Measurements from ENCODE around the gene HIVEP3.

Gene HIVEP3

GRCh38 chr1:41833519-41834000, 85.2 kb downstream of the HIVEP3 start:
- Histone ChIP-seq H3K27me3 (ENCODE audit: insufficient read depth, low read length, poor library complexity, severe bottlenecking) (no peaks in the 10 kb centered on the region), H3K79me2 (ENCODE audit: insufficient read depth, low read length) (no peaks in the 10 kb centered on the region), H3K9me3 (ENCODE audit: insufficient read depth, low read depth, low read length) (no peaks in the 10 kb centered on the region), H3K36me3 (ENCODE audit: insufficient read depth, low read length) (no peaks in the 10 kb centered on the region), H2AFZ (ENCODE audit: low read length) (no peak overlapping the region), H3K4me3 (ENCODE audit: low read length, poor library complexity, severe bottlenecking) (no peak overlapping the region), H3F3A (ENCODE audit: low read depth) (no peaks in the 10 kb centered on the region), H3K4me1 (ENCODE audit: insufficient read depth, low read length, poor library complexity, severe bottlenecking) (no peaks in the 10 kb centered on the region), H3K4me2 (ENCODE audit: low read depth, low read length, poor library complexity, severe bottlenecking) (no peak overlapping the region), H4K20me1 (ENCODE audit: insufficient read depth, low read length, poor library complexity, severe bottlenecking) (no peaks in the 10 kb centered on the region), H3K9me2 (replicated peaks; ENCODE audit: low read depth, low read length) (no peaks in the 10 kb centered on the region), H3K9ac (ENCODE audit: low read depth, low read length, poor library complexity, severe bottlenecking) (no peak overlapping the region)
- TF ChIP-seq CTCF (conservative IDR thresholded peaks at IDR 0.05; ENCODE audit: low read length), result no peak
- TF ChIP-seq EZH2phosphoT487 (IDR thresholded peaks at IDR 0.05; ENCODE audit: borderline replicate concordance), result no peak

DNA sequence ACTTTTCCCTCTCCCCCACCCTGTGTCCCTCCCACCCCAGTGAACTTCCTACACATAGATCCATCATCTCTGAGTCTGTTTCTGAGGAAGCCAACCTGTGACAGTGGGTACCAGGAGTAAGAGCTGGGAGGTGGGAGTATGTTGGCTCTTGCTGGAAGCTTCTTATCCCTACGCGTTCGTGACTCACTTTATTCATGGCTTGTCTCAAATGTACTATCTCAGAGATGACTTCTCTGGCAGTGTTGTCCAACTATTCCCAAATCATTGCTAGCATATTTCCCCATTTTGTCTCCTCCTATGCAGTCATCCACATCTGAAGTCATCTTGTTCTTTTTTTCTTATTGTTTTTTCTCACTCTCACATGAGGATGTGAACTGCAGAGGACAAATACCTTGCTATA, 88.0 kb downstream of the HIVEP3 start:
- H3K9me3 ChIP-seq (ENCODE audit: insufficient read depth, low read depth, low read length), result no peaks in the 10 kb centered on the region
- H3K9me2 ChIP-seq (replicated peaks; ENCODE audit: low read depth, low read length), result no peaks in the 10 kb centered on the region
- H4K20me1 ChIP-seq (ENCODE audit: insufficient read depth, low read length, poor library complexity, severe bottlenecking), result no peaks in the 10 kb centered on the region
- no peak overlapping the region for H3K4me2 ChIP-seq (ENCODE audit: low read depth, low read length, poor library complexity, severe bottlenecking)
- no peak overlapping the region for H3K4me3 ChIP-seq (ENCODE audit: low read length, poor library complexity, severe bottlenecking)
- H3F3A ChIP-seq (ENCODE audit: low read depth), result no peaks in the 10 kb centered on the region
- TF ChIP-seq EZH2phosphoT487 (IDR thresholded peaks at IDR 0.05; ENCODE audit: borderline replicate concordance), result no peak
- no peaks in the 10 kb centered on the region for H3K79me2 ChIP-seq (ENCODE audit: insufficient read depth, low read length)
- H3K36me3 ChIP-seq (ENCODE audit: insufficient read depth, low read length), result no peaks in the 10 kb centered on the region
- no peak overlapping the region for H2AFZ ChIP-seq (ENCODE audit: low read length)
- H3K27me3 ChIP-seq (ENCODE audit: insufficient read depth, low read length, poor library complexity, severe bottlenecking), result no peaks in the 10 kb centered on the region
- H3K4me1 ChIP-seq (ENCODE audit: insufficient read depth, low read length, poor library complexity, severe bottlenecking), result no peaks in the 10 kb centered on the region
- H3K9ac ChIP-seq (ENCODE audit: low read depth, low read length, poor library complexity, severe bottlenecking), result no peak overlapping the region

GRCh38 chr1:41827991-41828570, 90.6 kb downstream of the HIVEP3 start:
- TF ChIP-seq CTCF (conservative IDR thresholded peaks at IDR 0.05; ENCODE audit: low read length), result no peak
- TF ChIP-seq EZH2phosphoT487 (IDR thresholded peaks at IDR 0.05; ENCODE audit: borderline replicate concordance), result no peak
- Histone ChIP-seq H3K27me3 (ENCODE audit: insufficient read depth, low read length, poor library complexity, severe bottlenecking) (no peaks in the 10 kb centered on the region), H4K20me1 (ENCODE audit: insufficient read depth, low read length, poor library complexity, severe bottlenecking) (no peaks in the 10 kb centered on the region), H3K9me3 (ENCODE audit: insufficient read depth, low read depth, low read length) (no peaks in the 10 kb centered on the region), H3K4me2 (ENCODE audit: low read depth, low read length, poor library complexity, severe bottlenecking) (no peak overlapping the region), H3K4me1 (ENCODE audit: insufficient read depth, low read length, poor library complexity, severe bottlenecking) (no peaks in the 10 kb centered on the region), H3K79me2 (ENCODE audit: insufficient read depth, low read length) (no peaks in the 10 kb centered on the region), H3K36me3 (ENCODE audit: insufficient read depth, low read length) (no peaks in the 10 kb centered on the region), H3F3A (ENCODE audit: low read depth) (no peaks in the 10 kb centered on the region), H2AFZ (ENCODE audit: low read length) (no peak overlapping the region), H3K4me3 (ENCODE audit: low read length, poor library complexity, severe bottlenecking) (no peak overlapping the region), H3K9me2 (replicated peaks; ENCODE audit: low read depth, low read length) (no peaks in the 10 kb centered on the region), H3K9ac (ENCODE audit: low read depth, low read length, poor library complexity, severe bottlenecking) (no peak overlapping the region)

DNA sequence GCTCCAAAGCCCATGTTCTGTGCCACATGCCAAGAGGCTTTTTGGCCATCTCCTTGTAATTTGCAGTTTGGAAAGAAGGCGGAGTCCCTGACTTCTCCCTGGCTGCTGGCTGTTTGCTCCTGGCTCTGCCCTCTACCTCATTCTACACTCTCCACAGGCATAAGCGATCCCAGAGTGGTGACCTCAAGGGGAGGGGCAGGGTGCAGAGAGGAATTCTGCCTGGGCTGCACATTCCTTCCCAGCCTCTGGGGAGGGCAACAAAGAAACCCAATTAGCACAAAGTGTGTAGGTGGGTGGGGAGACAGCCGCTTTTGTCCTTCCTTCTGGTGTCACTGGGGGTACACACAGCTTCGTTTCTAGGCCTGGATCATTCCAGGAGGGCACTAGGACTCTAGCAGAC, 95.3 kb downstream of the HIVEP3 start:
- no peaks in the 10 kb centered on the region for H4K20me1 ChIP-seq (ENCODE audit: insufficient read depth, low read length, poor library complexity, severe bottlenecking)
- H3K4me3 ChIP-seq (ENCODE audit: low read length, poor library complexity, severe bottlenecking), result no peak overlapping the region
- H3K4me1 ChIP-seq (ENCODE audit: insufficient read depth, low read length, poor library complexity, severe bottlenecking), result no peaks in the 10 kb centered on the region
- H3K36me3 ChIP-seq (ENCODE audit: insufficient read depth, low read length), result no peaks in the 10 kb centered on the region
- H2AFZ ChIP-seq (ENCODE audit: low read length), result no peak overlapping the region
- H3F3A ChIP-seq (ENCODE audit: low read depth), result no peaks in the 10 kb centered on the region
- no peak overlapping the region for H3K4me2 ChIP-seq (ENCODE audit: low read depth, low read length, poor library complexity, severe bottlenecking)
- H3K9ac ChIP-seq (ENCODE audit: low read depth, low read length, poor library complexity, severe bottlenecking), result no peak overlapping the region
- no peaks in the 10 kb centered on the region for H3K9me3 ChIP-seq (ENCODE audit: insufficient read depth, low read depth, low read length)
- no peaks in the 10 kb centered on the region for H3K27me3 ChIP-seq (ENCODE audit: insufficient read depth, low read length, poor library complexity, severe bottlenecking)
- TF ChIP-seq CTCF (conservative IDR thresholded peaks at IDR 0.05; ENCODE audit: low read length), result no peak
- TF ChIP-seq EZH2phosphoT487 (IDR thresholded peaks at IDR 0.05; ENCODE audit: borderline replicate concordance), result no peak
- no peaks in the 10 kb centered on the region for H3K79me2 ChIP-seq (ENCODE audit: insufficient read depth, low read length)
- no peaks in the 10 kb centered on the region for H3K9me2 ChIP-seq (replicated peaks; ENCODE audit: low read depth, low read length)

All from Loucy (cell line).